ENCODE data around the gene AOPEP.

GRCh38 chr9:95129476-95130291 lies 403.2 kb downstream of the AOPEP start:
- TF ChIP-seq, protein P1, sequence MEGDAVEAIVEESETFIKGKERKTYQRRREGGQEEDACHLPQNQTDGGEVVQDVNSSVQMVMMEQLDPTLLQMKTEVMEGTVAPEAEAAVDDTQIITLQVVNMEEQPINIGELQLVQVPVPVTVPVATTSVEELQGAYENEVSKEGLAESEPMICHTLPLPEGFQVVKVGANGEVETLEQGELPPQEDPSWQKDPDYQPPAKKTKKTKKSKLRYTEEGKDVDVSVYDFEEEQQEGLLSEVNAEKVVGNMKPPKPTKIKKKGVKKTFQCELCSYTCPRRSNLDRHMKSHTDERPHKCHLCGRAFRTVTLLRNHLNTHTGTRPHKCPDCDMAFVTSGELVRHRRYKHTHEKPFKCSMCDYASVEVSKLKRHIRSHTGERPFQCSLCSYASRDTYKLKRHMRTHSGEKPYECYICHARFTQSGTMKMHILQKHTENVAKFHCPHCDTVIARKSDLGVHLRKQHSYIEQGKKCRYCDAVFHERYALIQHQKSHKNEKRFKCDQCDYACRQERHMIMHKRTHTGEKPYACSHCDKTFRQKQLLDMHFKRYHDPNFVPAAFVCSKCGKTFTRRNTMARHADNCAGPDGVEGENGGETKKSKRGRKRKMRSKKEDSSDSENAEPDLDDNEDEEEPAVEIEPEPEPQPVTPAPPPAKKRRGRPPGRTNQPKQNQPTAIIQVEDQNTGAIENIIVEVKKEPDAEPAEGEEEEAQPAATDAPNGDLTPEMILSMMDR (IDR thresholded peaks at IDR 0.05): no peak
- TF ChIP-seq EP300 (IDR thresholded peaks at IDR 0.05): no peak

Measured in esophagus muscularis mucosa (tissue), 3 donors.